A549 treated with GW870086 at 1 μM for 4 hours (cell line): Measurements from ENCODE around the gene HSFX4. TPM values are rescaled to one million over a fixed set of nuclear protein-coding genes. Genes with fewer than 3 reads are reported as not detected.

ENCODE experiments used
- total RNA-seq: library from RNA; stranded (reverse); fragments of 200-300 nt; extraction: Qiagen RNA extraction; gene quantifications from 5 replicates; pipeline ENCODE4 v1.2.3, GENCODE V29; 2022; ENCODE audit warnings: low read depth

Gene HSFX4
- 0.10 TPM in 1 of 5 replicates, not detected in the others for total RNA-seq

GRCh38 chrX:149929400-149929799 is at the start of gene HSFX4:
Gene HSFX4 (plus strand): TSS chrX:149929573. CDS start chrX:149929645, 72 bp downstream.

GRCh38 chrX:149881081-149881711 is 48.2 kb upstream of the HSFX4 start, which contains the start of gene MAGEA8:
Gene MAGEA8 (plus strand): TSS chrX:149881183. CDS start chrX:149884273, 3,090 bp downstream.

GRCh38 chrX:149938427-149938880 is 9.1 kb downstream of the HSFX4 start, which contains the start of gene EOLA2:
Gene EOLA2 (minus strand): TSS chrX:149938491. CDS start chrX:149933874, 4,617 bp downstream.

Other genes with a start within 250 kb of the HSFX4 start
- gene MAGEA11, start 217.5 kb upstream of the HSFX4 start, total RNA-seq: 0.07 TPM in 1 of 5 replicates, not detected in the others
- gene HSFX1, start 155.5 kb upstream of the HSFX4 start, total RNA-seq: 0.27 to 0.53 TPM (median 0.35 TPM) in 4 of 5 replicates, not detected in the other
- not detected in 5 replicates for gene MAGEA9, start 147.6 kb upstream of the HSFX4 start, total RNA-seq
- gene MAGEA8, start 48.4 kb upstream of the HSFX4 start, total RNA-seq: not detected in 5 replicates
- 53.2 to 62.2 TPM (median 58.4 TPM) in 5 replicates for gene EOLA2, start 8.9 kb downstream of the HSFX4 start, total RNA-seq